BLaER1 treated with 17β-estradiol and CSF1 and Interleukin-3, amounts not matched to agents 10 nM and 100 nM (cell line): ENCODE results near the gene C5orf52.
"Not testable (repeated sequence)": the region's sequence is repeated elsewhere in the genome, so short reads cannot be mapped to it uniquely, and the experiment has no call there.

Experiments used
- H3K27ac ChIP-seq, 11 experiments: shearing (Covaris generic); formaldehyde crosslinking; 2 replicates each; pipeline ENCODE4 v1.8.1; 2022
- H3K27me3 ChIP-seq, 11 experiments: shearing (Covaris generic); formaldehyde crosslinking; 2 replicates each; pipeline ENCODE4 v1.8.1; 2022
- H3K36me3 ChIP-seq, 11 experiments: shearing (Covaris generic); formaldehyde crosslinking; 2 replicates each; pipeline ENCODE4 v1.8.1; 2022
- H3K4me1 ChIP-seq, 10 experiments: shearing (Covaris generic); formaldehyde crosslinking; 2 replicates each; pipeline ENCODE4 v1.8.1; 2022
- H3K4me2 ChIP-seq, 11 experiments: shearing (Covaris generic); formaldehyde crosslinking; 2 replicates each; pipeline ENCODE4 v1.8.1; 2022
- H3K4me3 ChIP-seq, 10 experiments: shearing (Covaris generic); formaldehyde crosslinking; 2 replicates each; pipeline ENCODE4 v1.8.1; 2022
- H3K9ac ChIP-seq, 11 experiments: shearing (Covaris generic); formaldehyde crosslinking; 2 replicates each; pipeline ENCODE4 v1.8.1; 2022
- H3K9me3 ChIP-seq, 11 experiments: shearing (Covaris generic); formaldehyde crosslinking; replicated peaks in 1 of 11; 2 replicates each; pipeline ENCODE4 v1.8.1; 2022
- H4K20me1 ChIP-seq, 11 experiments: shearing (Covaris generic); formaldehyde crosslinking; 2 replicates each; pipeline ENCODE4 v1.8.1; 2022
- Cebpa-rat ChIP-seq, 11 experiments: shearing (Covaris generic); IDR thresholded peaks; 2 replicates each; pipeline ENCODE4 v1.8.1; 2022

Gene C5orf52

GRCh38 chr5:157710882-157711281 is 39.5 kb downstream of the C5orf52 start:
- no peak for TF ChIP-seq Cebpa-rat (IDR thresholded peaks at IDR 0.05)
- no peak overlapping the region for H3K4me3 ChIP-seq
- H3K27me3 ChIP-seq, result no peaks in the 10 kb centered on the region
- no peak overlapping the region for H3K27ac ChIP-seq
- H3K36me3 ChIP-seq, result no peaks in the 10 kb centered on the region
- no peaks in the 10 kb centered on the region for H3K9me3 ChIP-seq
- H3K4me1 ChIP-seq, result no peaks in the 10 kb centered on the region
- H3K4me2 ChIP-seq, result no peak overlapping the region
- H4K20me1 ChIP-seq, result no peaks in the 10 kb centered on the region
- H3K9ac ChIP-seq, result no peak overlapping the region

- no peaks in the 10 kb centered on the region for H3K27me3 ChIP-seq
- no peak for TF ChIP-seq Cebpa-rat (IDR thresholded peaks at IDR 0.05)
- H3K27ac ChIP-seq, result no peak overlapping the region
- H4K20me1 ChIP-seq, result no peaks in the 10 kb centered on the region
- H3K4me2 ChIP-seq, result no peak overlapping the region
- no peaks in the 10 kb centered on the region for H3K9me3 ChIP-seq
- no peak overlapping the region for H3K4me3 ChIP-seq
- no peak overlapping the region for H3K9ac ChIP-seq
- H3K36me3 ChIP-seq, result no peaks in the 10 kb centered on the region
- peaks cover 7 to 23% (median 17%) of the 10 kb centered on the region in 10 experiments for H3K4me1 ChIP-seq
These were observed 42.7 kb downstream of the C5orf52 start for GRCh38 chr5:157713830-157714595.

DNA sequence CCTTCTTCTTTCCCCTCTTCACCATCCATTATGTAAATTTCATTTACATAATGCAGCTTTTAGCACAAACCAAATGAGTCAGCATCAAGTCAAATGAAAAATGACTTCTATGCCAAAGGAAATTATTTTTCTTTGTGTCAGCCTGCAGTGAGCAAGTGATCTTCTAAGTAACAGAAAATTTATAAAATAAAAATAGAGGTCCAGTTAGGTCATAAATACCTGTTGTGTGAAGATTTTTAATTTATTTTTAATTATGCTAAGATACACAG is 43.2 kb downstream of the C5orf52 start:
- Histone ChIP-seq H3K27ac (no peak overlapping the region), H3K4me1 (peaks cover 7 to 23% (median 17%) of the 10 kb centered on the region in 10 experiments), H3K27me3 (no peaks in the 10 kb centered on the region), H3K4me2 (no peak overlapping the region), H3K9ac (no peak overlapping the region), H3K36me3 (no peaks in the 10 kb centered on the region), H3K4me3 (no peak overlapping the region), H4K20me1 (no peaks in the 10 kb centered on the region), H3K9me3 (no peaks in the 10 kb centered on the region)
- no peak for TF ChIP-seq Cebpa-rat (IDR thresholded peaks at IDR 0.05)

- no peak overlapping the region for H3K4me3 ChIP-seq
- H3K27ac ChIP-seq, result no peak overlapping the region; a peak in 1 of 22 replicates
- H3K4me2 ChIP-seq, result peak overlapping the region in 9 of 11 experiments; percentile 20 to 60 (median 42); a peak in 8 of 22 replicates
- H3K27me3 ChIP-seq, result no peaks in the 10 kb centered on the region
- H4K20me1 ChIP-seq, result no peaks in the 10 kb centered on the region
- H3K9ac ChIP-seq, result no peak overlapping the region
- 0 out of 22 replicates have a peak, but pooled peaks cover 0 to 5% (median 0%) of the 10 kb centered on the region in 11 experiments for H3K9me3 ChIP-seq
- H3K36me3 ChIP-seq, result no peaks in the 10 kb centered on the region
- TF ChIP-seq Cebpa-rat (IDR thresholded peaks at IDR 0.05), result no peak
- H3K4me1 ChIP-seq, result peaks cover 7 to 23% (median 17%) of the 10 kb centered on the region in 10 experiments
These were observed 47.2 kb downstream of the C5orf52 start for GRCh38 chr5:157718519-157718918.

- no peaks in the 10 kb centered on the region for H3K36me3 ChIP-seq
- no peak overlapping the region; a peak in 1 of 22 replicates for H3K4me2 ChIP-seq
- no peak overlapping the region for H3K4me3 ChIP-seq
- no peak overlapping the region for H3K9ac ChIP-seq
- H4K20me1 ChIP-seq, result no peaks in the 10 kb centered on the region
- peaks cover 7 to 23% (median 17%) of the 10 kb centered on the region in 10 experiments for H3K4me1 ChIP-seq
- no peak overlapping the region for H3K27ac ChIP-seq
- H3K9me3 ChIP-seq, result 0 out of 22 replicates have a peak, but pooled peaks cover 0 to 5% (median 0%) of the 10 kb centered on the region in 11 experiments
- no peak for TF ChIP-seq Cebpa-rat (IDR thresholded peaks at IDR 0.05)
- H3K27me3 ChIP-seq, result no peaks in the 10 kb centered on the region
These were observed 47.9 kb downstream of the C5orf52 start for GRCh38 chr5:157719245-157719644.

GRCh38 chr5:157721159-157721558 is 49.8 kb downstream of the C5orf52 start:
- Histone ChIP-seq H3K9me3 (peaks cover 0 to 5% (median 0%) of the 10 kb centered on the region in 11 experiments; a peak in 3 of 22 replicates), H3K4me3 (no peak overlapping the region), H3K27ac (no peak overlapping the region), H4K20me1 (no peaks in the 10 kb centered on the region), H3K27me3 (no peaks in the 10 kb centered on the region), H3K4me2 (no peak overlapping the region), H3K9ac (no peak overlapping the region), H3K36me3 (no peaks in the 10 kb centered on the region), H3K4me1 (peaks cover 7 to 24% (median 19%) of the 10 kb centered on the region in 10 experiments)
- TF ChIP-seq Cebpa-rat (IDR thresholded peaks at IDR 0.05), result no peak

DNA sequence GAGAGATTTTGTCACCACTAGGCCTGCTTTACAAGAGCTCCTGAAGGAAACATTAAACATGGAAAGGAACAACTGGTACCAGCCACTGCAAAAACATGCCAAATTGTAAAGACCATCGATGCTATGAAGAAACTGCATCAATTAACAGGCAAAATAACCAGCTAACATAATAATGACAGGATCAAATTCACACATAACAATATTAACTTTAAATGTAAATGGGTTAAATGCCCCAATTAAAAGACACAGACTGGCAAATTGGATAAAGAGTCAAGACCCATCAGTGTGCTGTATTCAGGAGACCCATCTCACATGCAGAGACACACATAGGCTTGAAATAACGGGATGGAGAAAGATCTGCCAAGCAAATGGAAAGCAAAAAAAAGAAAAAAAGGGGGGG is 51.6 kb downstream of the C5orf52 start:
- H3K36me3 ChIP-seq, H3K27ac ChIP-seq, H3K27me3 ChIP-seq, H3K9me3 ChIP-seq, H4K20me1 ChIP-seq, H3K9ac ChIP-seq, H3K4me3 ChIP-seq, H3K4me2 ChIP-seq: not testable (repeated sequence)
- peaks cover 4 to 15% (median 8%) of the 10 kb centered on the region in 10 experiments; a peak in 18 of 20 replicates for H3K4me1 ChIP-seq

DNA sequence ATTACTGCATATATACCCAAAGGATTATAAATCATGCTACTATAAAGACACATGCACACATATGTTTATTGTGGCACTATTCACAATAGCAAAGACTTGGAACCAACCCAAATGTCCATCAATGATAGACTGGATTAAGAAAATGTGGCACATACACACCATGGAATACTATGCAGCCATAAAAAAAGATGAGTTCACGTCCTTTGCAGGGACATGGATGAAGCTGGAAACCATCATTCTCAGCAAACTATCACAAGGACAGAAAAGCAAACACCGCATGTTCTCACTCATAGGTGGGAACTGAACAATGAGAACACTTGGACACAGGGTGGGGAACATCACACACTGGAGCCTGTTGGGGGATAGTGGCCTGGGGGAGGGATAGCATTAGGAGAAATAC is 55.3 kb downstream of the C5orf52 start:
- not testable (repeated sequence) for H3K4me3 ChIP-seq, H4K20me1 ChIP-seq, H3K27me3 ChIP-seq, H3K9ac ChIP-seq, H3K36me3 ChIP-seq, H3K9me3 ChIP-seq, H3K27ac ChIP-seq, H3K4me2 ChIP-seq
- H3K4me1 ChIP-seq, result peaks cover 0 to 12% (median 4%) of the 10 kb centered on the region in 10 experiments; a peak in 7 of 20 replicates

- not testable (repeated sequence) for H3K4me2 ChIP-seq, H3K27me3 ChIP-seq, H3K9ac ChIP-seq, H3K36me3 ChIP-seq, H3K4me3 ChIP-seq, H3K27ac ChIP-seq, H4K20me1 ChIP-seq, H3K9me3 ChIP-seq
- H3K4me1 ChIP-seq, result peaks cover 0 to 19% (median 9%) of the 10 kb centered on the region in 10 experiments; a peak in 13 of 20 replicates
These were observed 56.5 kb downstream of the C5orf52 start for GRCh38 chr5:157727858-157728257.
